ENCODE data around the gene OR2F2. TPM values are rescaled to one million over a fixed set of nuclear protein-coding genes. Genes with fewer than 3 reads are reported as not detected.
A peak's percentile ranks its signal among the peaks of the same experiment; 100 is the strongest.

OR2F2 gene
- total RNA-seq, 6 donors from 2014 or later, result not detected

GRCh38 chr7:143979998-143980397 is 45.0 kb downstream of the OR2F2 start:
- H3K27me3 ChIP-seq, result no peaks in the 10 kb centered on the region
- H3K9me3 ChIP-seq, result no peaks in the 10 kb centered on the region
- no peak overlapping the region for H3K4me3 ChIP-seq
- 40 to 43% methylated on average over 2 of the region's 2 CpGs for WGBS, 2 donors
- no peak overlapping the region for H3K27ac ChIP-seq
- DNase-seq, result no peak
- no peak for ATAC-seq (ENCODE audit: low FRiP score in 2 of 2)
- H3K4me1 ChIP-seq, result no peaks in the 10 kb centered on the region
- no peaks in the 10 kb centered on the region for H3K36me3 ChIP-seq
- TF ChIP-seq POLR2A (IDR thresholded peaks at IDR 0.05) (no peak), EP300 (IDR thresholded peaks at IDR 0.05) (no peak), CTCF (IDR thresholded peaks at IDR 0.05) (no peak), POLR2AphosphoS5 (IDR thresholded peaks at IDR 0.05) (no peak)

GRCh38 chr7:143980746-143981510 is 45.9 kb downstream of the OR2F2 start:
- Histone ChIP-seq H3K4me3 (no peak overlapping the region), H3K36me3 (no peaks in the 10 kb centered on the region), H3K27me3 (no peaks in the 10 kb centered on the region), H3K9me3 (no peaks in the 10 kb centered on the region), H3K4me1 (no peaks in the 10 kb centered on the region), H3K27ac (no peak overlapping the region)
- ATAC-seq (ENCODE audit: low FRiP score in 2 of 2), result peak in 1 of 2 donors; percentile 55
- TF ChIP-seq POLR2AphosphoS5 (IDR thresholded peaks at IDR 0.05) (no peak), EP300 (IDR thresholded peaks at IDR 0.05) (no peak), CTCF (IDR thresholded peaks at IDR 0.05) (no peak), POLR2A (IDR thresholded peaks at IDR 0.05) (no peak)
- DNase-seq, result peak in 1 of 2 donors; percentile 62
- 87 to 96% methylated on average over 10 of the region's 10 CpGs for WGBS, 2 donors

- H3K27ac ChIP-seq, result no peak overlapping the region
- DNase-seq (no peak), ATAC-seq (ENCODE audit: low FRiP score in 2 of 2) (no peak)
- no peaks in the 10 kb centered on the region for H3K9me3 ChIP-seq
- no peaks in the 10 kb centered on the region for H3K27me3 ChIP-seq
- H3K36me3 ChIP-seq, result no peaks in the 10 kb centered on the region
- TF ChIP-seq EP300 (IDR thresholded peaks at IDR 0.05), result no peak
- H3K4me1 ChIP-seq, result no peaks in the 10 kb centered on the region
- 88 to 89% methylated on average over 5 of the region's 5 CpGs for WGBS, 2 donors
- no peak overlapping the region for H3K4me3 ChIP-seq
These were observed 48.9 kb downstream of the OR2F2 start for GRCh38 chr7:143983960-143984359.

Other genes starting within 250 kb of the OR2F2 start
- 10 to 100 TPM in 1 of 6 donors, 1 to 10 TPM in 1, under 1 TPM in 3, not detected in 1; 0.33 to 13.6 (median 0.91) TPM for gene CTAGE6, start 177.5 kb upstream of the OR2F2 start, total RNA-seq
- 10 to 100 TPM; 17.8 to 40.1 (median 26.5) TPM for gene TCAF1, start 33.1 kb upstream of the OR2F2 start, total RNA-seq
- not detected for gene OR2F1, start 19.6 kb downstream of the OR2F2 start, total RNA-seq
- not detected for gene OR6B1, start 65.1 kb downstream of the OR2F2 start, total RNA-seq
- gene OR2A5, start 113.7 kb downstream of the OR2F2 start, total RNA-seq, result not detected
- gene OR2A25, start 134.6 kb downstream of the OR2F2 start, total RNA-seq, result not detected
- gene OR2A12, start 151.0 kb downstream of the OR2F2 start, total RNA-seq, result not detected
- gene OR2A2, start 174.3 kb downstream of the OR2F2 start, total RNA-seq, result not detected
- gene OR2A14, start 187.9 kb downstream of the OR2F2 start, total RNA-seq, result not detected
- 10 to 100 TPM in 2 of 6 donors, 1 to 10 TPM in 4; 3.0 to 19.2 (median 7.3) TPM for gene CTAGE4, start 248.2 kb downstream of the OR2F2 start, total RNA-seq

Data from upper lobe of left lung (tissue), 6 donors.